Mesendoderm (in vitro differentiated cells): ENCODE results near the gene GPAT2.
"Not testable (repeated sequence)": the region's sequence is repeated elsewhere in the genome, so short reads cannot be mapped to it uniquely, and the experiment has no call there.

Experiments used
- DNase-seq: peaks from one replicate; pipeline ENCODE4 v3.0.0; 2013
- H2AK5ac ChIP-seq: 2 replicates; pipeline ENCODE4 v1.6.1; 2013; ENCODE audit warnings: low read length, inconsistent platforms
- H2BK120ac ChIP-seq: 2 replicates; pipeline ENCODE4 v1.6.1; 2013; ENCODE audit warnings: low read depth, mild to moderate bottlenecking, low read length, moderate library complexity, mixed read lengths
- H2BK15ac ChIP-seq: replicated peaks from 2 replicates; pipeline ENCODE4 v1.6.1; 2013; ENCODE audit warnings: low read depth, mild to moderate bottlenecking, moderate library complexity
- H2BK5ac ChIP-seq: 2 replicates; pipeline ENCODE4 v1.6.1; 2013; ENCODE audit warnings: low read length, inconsistent platforms
- H3K18ac ChIP-seq: 2 replicates; pipeline ENCODE4 v1.6.1; 2013; ENCODE audit warnings: mild to moderate bottlenecking, low read length, mixed read lengths
- H3K23ac ChIP-seq: one replicate; pipeline ENCODE4 v1.6.1; 2013; ENCODE audit warnings: low read length
- H3K27ac ChIP-seq: 2 replicates; pipeline ENCODE4 v1.5.1; 2013; ENCODE audit warnings: low read depth, mild to moderate bottlenecking, inconsistent platforms, low read length, moderate library complexity
- H3K27me3 ChIP-seq: 2 replicates; pipeline ENCODE4 v1.6.1; 2013; ENCODE audit warnings: low read length, control low read depth, mild to moderate bottlenecking, inconsistent platforms; ENCODE audit not compliant: insufficient read depth, poor library complexity
- H3K36me3 ChIP-seq: 2 replicates; pipeline ENCODE4 v1.6.1; 2013; ENCODE audit warnings: low read length, inconsistent platforms; ENCODE audit not compliant: control insufficient read depth, insufficient read depth
- H3K4ac ChIP-seq: one replicate; pipeline ENCODE4 v1.6.1; 2013; ENCODE audit warnings: low read depth, mild to moderate bottlenecking, low read length, moderate library complexity
- H3K4me1 ChIP-seq: 2 replicates; pipeline ENCODE4 v1.6.1; 2013; ENCODE audit warnings: low read depth, low read length, inconsistent platforms; ENCODE audit not compliant: control insufficient read depth
- H3K4me2 ChIP-seq: 2 replicates; pipeline ENCODE4 v1.6.1; 2013; ENCODE audit warnings: low read length
- H3K4me3 ChIP-seq: 2 replicates; pipeline ENCODE4 v1.5.1; 2013; ENCODE audit warnings: mild to moderate bottlenecking, low read length
- H3K56ac ChIP-seq: one replicate; pipeline ENCODE4 v1.6.1; 2013; ENCODE audit warnings: low read length
- H3K79me1 ChIP-seq: 2 replicates; pipeline ENCODE4 v1.6.1; 2013; ENCODE audit warnings: low read length, inconsistent platforms
- H3K79me2 ChIP-seq: 2 replicates; pipeline ENCODE4 v1.6.1; 2013; ENCODE audit warnings: mild to moderate bottlenecking, low read length; ENCODE audit not compliant: control insufficient read depth, insufficient read depth
- H3K9ac ChIP-seq: 2 replicates; pipeline ENCODE4 v1.6.1; 2013; ENCODE audit warnings: low read length, inconsistent platforms
- H4K5ac ChIP-seq: one replicate; pipeline ENCODE4 v1.6.1; 2013; ENCODE audit warnings: low read length
- H4K8ac ChIP-seq: one replicate; pipeline ENCODE4 v1.6.1; 2013; ENCODE audit warnings: low read depth, mild to moderate bottlenecking, control low read depth, low read length, moderate library complexity
- WGBS: extraction: QIAGEN DNeasy Blood & Tissue Kit; methylation state at CpG from one replicate; pipeline ENCODE4 v1.1.7; 2013; ENCODE audit warnings: low lambda C conversion rate, missing lambda C conversion rate; ENCODE audit not compliant: insufficient coverage; ENCODE audit errors: extremely low coverage; 5-methylcytosine and 5-hydroxymethylcytosine counted together

Gene GPAT2

DNA sequence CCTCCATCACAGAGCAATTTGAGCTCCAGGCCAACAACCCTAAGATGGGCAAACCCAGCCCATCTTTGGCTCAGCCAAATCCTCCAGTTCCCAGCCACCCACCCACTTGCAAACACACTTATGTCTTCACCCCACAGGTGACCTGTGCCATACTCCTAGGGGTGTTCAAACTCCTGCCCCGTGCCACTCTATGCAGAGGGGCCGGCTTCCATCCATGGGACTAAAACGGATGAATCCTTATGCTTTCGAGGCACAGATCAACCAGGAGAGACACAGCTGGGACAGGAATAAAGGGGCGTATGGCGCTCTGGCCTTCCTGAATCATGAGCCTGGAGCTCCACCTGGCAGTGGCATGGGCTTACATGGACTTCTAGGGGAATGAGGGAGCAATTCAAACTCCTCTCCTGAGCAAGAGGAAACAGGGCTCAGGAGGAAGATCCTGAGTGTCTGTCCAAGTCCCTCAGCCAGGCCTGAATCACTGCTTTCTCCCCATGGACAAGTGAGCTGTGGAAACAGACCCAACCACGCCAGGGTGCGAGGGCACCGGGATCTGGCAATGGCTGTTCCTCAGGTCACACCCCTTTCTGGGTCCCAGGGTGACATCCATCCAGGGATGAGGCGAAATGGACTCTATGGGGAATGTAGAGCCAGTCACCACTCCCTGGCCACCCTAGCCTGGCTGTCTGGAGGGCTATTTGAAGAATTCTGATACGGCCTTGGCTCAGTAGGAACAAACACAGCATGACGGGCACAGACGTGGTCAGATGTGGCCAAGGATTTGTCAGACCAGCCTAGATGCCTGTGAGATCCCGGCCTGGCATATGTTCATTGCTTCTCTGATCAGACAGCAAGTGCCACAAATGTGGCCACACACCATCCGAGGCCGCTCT lies 36.6 kb upstream of the GPAT2 start:
- not testable (repeated sequence) for H2BK15ac ChIP-seq, H3K4ac ChIP-seq, H3K27me3 ChIP-seq, H2AK5ac ChIP-seq, H3K4me2 ChIP-seq, DNase-seq, H3K4me1 ChIP-seq, H3K23ac ChIP-seq, H2BK5ac ChIP-seq, H3K18ac ChIP-seq, H3K4me3 ChIP-seq, H4K5ac ChIP-seq, H3K79me2 ChIP-seq, H3K79me1 ChIP-seq, H3K56ac ChIP-seq, H3K9ac ChIP-seq, H3K36me3 ChIP-seq, H2BK120ac ChIP-seq, H4K8ac ChIP-seq, H3K27ac ChIP-seq
- WGBS = no CpG with 5 or more reads among the region's 16 CpGs

DNA sequence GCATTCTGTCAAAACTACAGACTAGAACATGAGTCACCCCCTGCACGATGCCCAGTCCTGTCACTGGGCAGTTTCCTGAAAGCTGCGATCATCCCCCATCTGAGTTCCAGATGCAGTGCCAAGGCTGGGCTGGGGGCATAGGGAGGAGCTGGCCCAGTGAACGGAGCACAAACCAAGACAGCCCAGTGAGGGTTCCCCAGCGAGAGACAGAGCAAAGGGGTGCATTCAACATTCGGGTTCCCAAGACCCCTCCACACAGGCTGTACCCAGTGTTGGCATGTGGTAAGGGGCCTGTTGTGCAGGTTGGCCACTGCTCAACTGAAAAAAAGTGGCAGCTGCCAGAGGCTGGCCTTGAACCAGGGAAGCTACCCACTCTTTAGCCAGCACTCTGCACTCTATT lies 35.6 kb upstream of the GPAT2 start:
- not testable (repeated sequence) for DNase-seq, H3K27ac ChIP-seq, H2BK120ac ChIP-seq, H3K4me1 ChIP-seq, H2BK15ac ChIP-seq, H3K4me3 ChIP-seq, H3K79me2 ChIP-seq, H3K27me3 ChIP-seq, H3K56ac ChIP-seq, H3K18ac ChIP-seq, H3K9ac ChIP-seq, H3K36me3 ChIP-seq, H4K5ac ChIP-seq, H4K8ac ChIP-seq, H3K4me2 ChIP-seq, H3K4ac ChIP-seq, H3K23ac ChIP-seq, H2AK5ac ChIP-seq, H3K79me1 ChIP-seq, H2BK5ac ChIP-seq
- no CpG with 5 or more reads among the region's 5 CpGs for whole genome bisulfite sequencing

- not testable (repeated sequence) for H2BK5ac ChIP-seq, H3K56ac ChIP-seq, H4K5ac ChIP-seq, H3K18ac ChIP-seq, H3K23ac ChIP-seq, H2BK15ac ChIP-seq, H4K8ac ChIP-seq, H3K36me3 ChIP-seq, H3K4ac ChIP-seq, H3K27me3 ChIP-seq, DNase-seq, H3K4me2 ChIP-seq, H3K27ac ChIP-seq, H3K4me3 ChIP-seq, H3K79me2 ChIP-seq, H3K4me1 ChIP-seq, H2BK120ac ChIP-seq, H3K79me1 ChIP-seq, H3K9ac ChIP-seq, H2AK5ac ChIP-seq
- WGBS = no CpG with 5 or more reads among the region's 8 CpGs
These were observed 35.2 kb upstream of the GPAT2 start for GRCh38 chr2:96069878-96070277.

GRCh38 chr2:96067902-96068581 lies 33.3 kb upstream of the GPAT2 start:
- H3K79me1 ChIP-seq, H3K4me1 ChIP-seq, H3K27me3 ChIP-seq, H2BK120ac ChIP-seq, H3K9ac ChIP-seq, H2AK5ac ChIP-seq, H3K4me2 ChIP-seq, H4K5ac ChIP-seq, H3K4ac ChIP-seq, H3K36me3 ChIP-seq, H3K18ac ChIP-seq, DNase-seq, H2BK5ac ChIP-seq, H3K4me3 ChIP-seq, H4K8ac ChIP-seq, H2BK15ac ChIP-seq, H3K27ac ChIP-seq, H3K56ac ChIP-seq, H3K79me2 ChIP-seq, H3K23ac ChIP-seq: not testable (repeated sequence)
- WGBS = no CpG with 5 or more reads among the region's 9 CpGs

GRCh38 chr2:96067098-96067660 lies 32.5 kb upstream of the GPAT2 start:
- H2BK120ac ChIP-seq, H3K79me2 ChIP-seq, H3K23ac ChIP-seq, H3K56ac ChIP-seq, H3K4ac ChIP-seq, H3K4me3 ChIP-seq, H2AK5ac ChIP-seq, H4K8ac ChIP-seq, H3K79me1 ChIP-seq, H3K4me1 ChIP-seq, H3K27ac ChIP-seq, H3K9ac ChIP-seq, H3K27me3 ChIP-seq, H4K5ac ChIP-seq, H2BK15ac ChIP-seq, H3K36me3 ChIP-seq, H3K4me2 ChIP-seq, H2BK5ac ChIP-seq, H3K18ac ChIP-seq: not testable (repeated sequence)
- peak; percentile 59 for DNase-seq
- WGBS = no CpG with 5 or more reads among the region's 2 CpGs
